UCSD-AML1 (cell line): ENCODE measurements around the gene RASA3.
"Not testable (repeated sequence)": the region's sequence is repeated elsewhere in the genome, so short reads cannot be mapped to it uniquely, and the experiment has no call there.

Experiments
- DNase-seq: peaks from one replicate; lab custom pipeline; 2025; ENCODE audit not compliant: unreplicated experiment; lab: John Stamatoyannopoulos, UW

Gene RASA3

GRCh38 chr13:114082849-114083645 lies 49.4 kb downstream of the RASA3 start:
- no peak for DNase-seq

- DNase-seq = no peak
Observed at GRCh38 chr13:114081761-114082681, 50.4 kb downstream of the RASA3 start.

- DNase-seq = no peak
Observed at GRCh38 chr13:114080739-114081561, 51.5 kb downstream of the RASA3 start.

- DNase-seq = no peak
Observed at GRCh38 chr13:114079601-114080536, 52.6 kb downstream of the RASA3 start.

- no peak for DNase-seq
Observed at GRCh38 chr13:114078461-114079451, 53.7 kb downstream of the RASA3 start.

GRCh38 chr13:114077933-114078325 lies 54.5 kb downstream of the RASA3 start:
- no peak for DNase-seq

GRCh38 chr13:114077099-114077932 lies 55.1 kb downstream of the RASA3 start:
- DNase-seq = no peak

- DNase-seq = no peak
Observed at GRCh38 chr13:114076329-114077090, 55.9 kb downstream of the RASA3 start.

- DNase-seq = not testable (repeated sequence)
Observed at GRCh38 chr13:114075811-114076210, 56.6 kb downstream of the RASA3 start.

GRCh38 chr13:114074671-114075315 lies 57.6 kb downstream of the RASA3 start:
- no peak for DNase-seq

- DNase-seq = no peak
Observed at GRCh38 chr13:114073881-114074612, 58.4 kb downstream of the RASA3 start.

GRCh38 chr13:114072421-114072820 lies 60.0 kb downstream of the RASA3 start:
- no peak for DNase-seq

- no peak for DNase-seq
Observed at GRCh38 chr13:114071991-114072390, 60.4 kb downstream of the RASA3 start.

GRCh38 chr13:114071410-114071809 lies 61.0 kb downstream of the RASA3 start:
- no peak for DNase-seq

GRCh38 chr13:114070098-114070799 lies 62.2 kb downstream of the RASA3 start:
- no peak for DNase-seq
